Upper lobe of left lung (tissue), 6 donors: ENCODE data around the gene CAMK1G. TPM values are rescaled to one million over a fixed set of nuclear protein-coding genes. Genes with fewer than 3 reads are reported as not detected.
A peak's percentile ranks its signal among the peaks of the same experiment; 100 is the strongest.

Experiments
- ATAC-seq, 2 donors: fragments of 200-7000 bp; cut with Tn5 transposase; one replicate each; pipeline ENCODE4 v1.9.1; 2022; ENCODE audit warnings: mild to moderate bottlenecking in 2 of 2, moderate library complexity in 2 of 2; ENCODE audit not compliant: low FRiP score in 2 of 2
- DNase-seq, 2 donors: peaks; one replicate each; pipeline ENCODE4 v3.0.0-alpha.2; 2019 to 2020
- H3K27ac ChIP-seq, 4 donors: fragments of 200-600 bp; sonication (generic); one replicate each; pipeline ENCODE4 v1.5.1; 2016 to 2019
- H3K27me3 ChIP-seq, 4 donors: fragments of 200-600 bp; sonication (generic); one replicate each; pipeline ENCODE4 v1.5.1; 2017 to 2019
- H3K36me3 ChIP-seq, 4 donors: fragments of 200-600 bp; sonication (generic); one replicate each; pipeline ENCODE4 v1.5.1; 2016 to 2019
- H3K4me1 ChIP-seq, 4 donors: fragments of 200-600 bp; sonication (generic); one replicate each; pipeline ENCODE4 v1.5.1; 2018 to 2019
- H3K4me3 ChIP-seq, 4 donors: fragments of 200-600 bp; sonication (generic); one replicate each; pipeline ENCODE4 v1.5.1; 2017 to 2019; ENCODE audit warnings: mild to moderate bottlenecking in 2 of 4, moderate library complexity in 1 of 4
- H3K9me3 ChIP-seq, 4 donors: fragments of 200-600 bp; sonication (generic); one replicate each; pipeline ENCODE4 v1.5.1; 2018 to 2019
- CTCF ChIP-seq, 6 experiments: fragments of 450-650 bp in 4 of 6; fragments of 200-600 bp in 2 of 6; sonication (generic) in 2 of 6; IDR thresholded peaks; one replicate each; pipeline ENCODE4 v1.5.1; 2016 to 2019; ENCODE audit warnings: antibody characterized with exemption in 6 of 6
- EP300 ChIP-seq, 4 donors: sonication (generic); formaldehyde crosslinking; IDR thresholded peaks; one replicate each; pipeline ENCODE4 v1.5.1; 2017; ENCODE audit warnings: antibody characterized with exemption in 4 of 4, control low read depth in 2 of 4
- POLR2A ChIP-seq, 4 donors: fragments of 450-650 bp; IDR thresholded peaks; one replicate each; pipeline ENCODE4 v1.5.1; 2016 to 2017; ENCODE audit warnings: antibody characterized with exemption in 4 of 4, mild to moderate bottlenecking in 2 of 4
- POLR2AphosphoS5 ChIP-seq, 2 donors: sonication (generic); formaldehyde crosslinking; IDR thresholded peaks; one replicate each; pipeline ENCODE4 v1.5.1; 2017; ENCODE audit warnings: antibody characterized with exemption in 2 of 2
- WGBS, 2 donors: methylation state at CpG; one replicate each; pipeline ENCODE4 v1.1.5; 2017 to 2018; 5-methylcytosine and 5-hydroxymethylcytosine counted together
- total RNA-seq, 6 donors: library from RNA; depleted of rRNA in 4 of 6; stranded (reverse); fragments of >200 nt in 4 of 6; gene quantifications; one replicate each; pipeline versions ENCODE4 v1.1.0 to v1.2.1, GENCODE V29; 2016 to 2021
- donor health status: DM: no; HTN: no; CAD: no; lungs with moderate emphysema.
- donor health status: DM: no; HTN: yes; CAD: no; lungs with severe emphysema.

CAMK1G gene
- under 1 TPM in 3 of 6 donors, not detected in 3; 0.20 to 0.46 (median 0.30) TPM for total RNA-seq

GRCh38 chr1:209583408-209583807, at the start of gene CAMK1G:
Gene CAMK1G (plus strand): TSS chr1:209583714. CDS start chr1:209594984, 11,270 bp downstream.
- TF ChIP-seq POLR2A (IDR thresholded peaks at IDR 0.05) (no peak), EP300 (IDR thresholded peaks at IDR 0.05) (no peak)
- Histone ChIP-seq H3K27me3 (peaks cover 0 to 8% (median 3%) of the 10 kb centered on the region in 4 donors), H3K4me3 (peak within 1 kb of the TSS in 2 of 4 donors; percentile 4 to 25), H3K4me1 (peaks cover 0 to 10% (median 7%) of the 10 kb centered on the region in 4 donors), H3K36me3 (no peaks in the 10 kb centered on the region), H3K9me3 (no peaks in the 10 kb centered on the region), H3K27ac (no peak within 1 kb of the TSS)
- ATAC-seq (peak in 1 of 2 donors; percentile 28), DNase-seq (no peak)
- 14 to 23% methylated on average over 6 of the region's 6 CpGs for WGBS, 2 donors

- TF ChIP-seq POLR2A (IDR thresholded peaks at IDR 0.05) (no peak), EP300 (IDR thresholded peaks at IDR 0.05) (no peak), CTCF (IDR thresholded peaks at IDR 0.05) (no peak), POLR2AphosphoS5 (IDR thresholded peaks at IDR 0.05) (no peak)
- H3K36me3 ChIP-seq, result no peaks in the 10 kb centered on the region
- H3K4me1 ChIP-seq, result no peaks in the 10 kb centered on the region
- DNase-seq (no peak), ATAC-seq (no peak)
- no peak overlapping the region for H3K4me3 ChIP-seq
- H3K27ac ChIP-seq, result no peak overlapping the region
- 69 to 76% methylated on average over 6 to 8 of the region's 8 CpGs for WGBS, 2 donors
- no peaks in the 10 kb centered on the region for H3K27me3 ChIP-seq
- H3K9me3 ChIP-seq, result no peaks in the 10 kb centered on the region
These were observed 48.8 kb upstream of the CAMK1G start for GRCh38 chr1:209534496-209535250.

- ATAC-seq (no peak), DNase-seq (no peak)
- TF ChIP-seq CTCF (IDR thresholded peaks at IDR 0.05) (no peak), POLR2AphosphoS5 (IDR thresholded peaks at IDR 0.05) (no peak), EP300 (IDR thresholded peaks at IDR 0.05) (no peak), POLR2A (IDR thresholded peaks at IDR 0.05) (no peak)
- H3K27ac ChIP-seq, result no peak overlapping the region
- no peaks in the 10 kb centered on the region for H3K36me3 ChIP-seq
- H3K27me3 ChIP-seq, result no peaks in the 10 kb centered on the region
- 71% methylated on average over 2 of the region's 2 CpGs for WGBS, 2 donors
- no peaks in the 10 kb centered on the region for H3K4me1 ChIP-seq
- H3K9me3 ChIP-seq, result no peaks in the 10 kb centered on the region
- no peak overlapping the region for H3K4me3 ChIP-seq
These were observed 46.7 kb upstream of the CAMK1G start for GRCh38 chr1:209536843-209537242.

- 75 to 94% methylated on average over 1 of the region's 1 CpG for WGBS, 2 donors
- H3K27me3 ChIP-seq, result no peaks in the 10 kb centered on the region
These were observed 46.0 kb upstream of the CAMK1G start for GRCh38 chr1:209537336-209538114.

More at GRCh38 chr1:209537336-209538114, 46.0 kb upstream of the CAMK1G start:
- no peak for TF ChIP-seq POLR2A (IDR thresholded peaks at IDR 0.05)
- no peak for TF ChIP-seq CTCF (IDR thresholded peaks at IDR 0.05)
- no peak for TF ChIP-seq POLR2AphosphoS5 (IDR thresholded peaks at IDR 0.05)
- TF ChIP-seq EP300 (IDR thresholded peaks at IDR 0.05), result no peak
- Histone ChIP-seq H3K4me3 (no peak overlapping the region), H3K4me1 (no peaks in the 10 kb centered on the region), H3K27ac (no peak overlapping the region), H3K9me3 (no peaks in the 10 kb centered on the region), H3K36me3 (no peaks in the 10 kb centered on the region)
- ATAC-seq, result no peak
- no peak for DNase-seq
